Caco-2 (cell line): ENCODE data around the gene CYP1A2. TPM values are rescaled to one million over a fixed set of nuclear protein-coding genes. Genes with fewer than 3 reads are reported as not detected.
A peak's percentile ranks its signal among the peaks of the same experiment; 100 is the strongest.

Source experiments
- BruUV-seq: library from RNA; stranded (reverse); fragments of 400-500 nt; replicated peaks from 2 replicates; lab custom pipeline; 2021; lab: Mats Ljungman, UMichigan
- CTCF ChIA-PET: fragments of 300-600 bp; sonication (Branson Sonifier 250); formaldehyde crosslinking; loops from one replicate; lab custom pipeline; 2022; ENCODE audit warnings: antibody characterized with exemption; lab: Charles Lee
- POLR2A ChIA-PET: fragments of 300-600 bp; sonication (Branson Sonifier 250); formaldehyde crosslinking; loops from one replicate; lab custom pipeline; 2022; ENCODE audit warnings: antibody characterized with exemption; lab: Charles Lee
- DNase-seq, 2 experiments: peaks; one replicate each; pipeline versions ENCODE4 v3.0.0 to v3.0.0-alpha.2; 2020 to 2022
- H3K27me3 ChIP-seq: replicated peaks from 2 replicates; pipeline ENCODE4 v1.6.0; 2011; ENCODE audit warnings: low read length; ENCODE audit not compliant: control insufficient read depth, insufficient read depth
- H3K36me3 ChIP-seq: 2 replicates; pipeline ENCODE4 v1.5.1; 2011; ENCODE audit warnings: low read length; ENCODE audit not compliant: control insufficient read depth, insufficient read depth
- H3K4me1 ChIP-seq: fragments of 250-450 bp; sonication (Bioruptor Pico); 2 replicates; pipeline ENCODE4 v1.5.1; 2020; ENCODE audit warnings: mild to moderate bottlenecking
- H3K4me3 ChIP-seq: 2 replicates; pipeline ENCODE4 v1.5.1; 2011; ENCODE audit warnings: low read depth, mild to moderate bottlenecking, control low read depth, low read length
- H3K9me3 ChIP-seq: fragments of 250-450 bp; sonication (Bioruptor Pico); 2 replicates; pipeline ENCODE4 v1.5.1; 2020; ENCODE audit warnings: mild to moderate bottlenecking, moderate library complexity
- H3K27ac Mint-ChIP-seq: one replicate; pipeline ENCODE4 v1.8.0; 2022; ENCODE audit warnings: mixed read lengths; ENCODE audit not compliant: unreplicated experiment
- H3K27me3 Mint-ChIP-seq: one replicate; pipeline ENCODE4 v1.8.0; 2022; ENCODE audit warnings: mixed read lengths; ENCODE audit not compliant: insufficient read depth, unreplicated experiment
- H3K36me3 Mint-ChIP-seq: one replicate; pipeline ENCODE4 v1.8.0; 2022; ENCODE audit warnings: mild to moderate bottlenecking, mixed read lengths; ENCODE audit not compliant: insufficient read depth, unreplicated experiment
- H3K4me1 Mint-ChIP-seq: one replicate; pipeline ENCODE4 v1.8.0; 2022; ENCODE audit warnings: low read depth, mixed read lengths; ENCODE audit not compliant: unreplicated experiment
- H3K4me3 Mint-ChIP-seq: one replicate; pipeline ENCODE4 v1.8.0; 2022; ENCODE audit warnings: mild to moderate bottlenecking, moderate library complexity, mixed read lengths; ENCODE audit not compliant: unreplicated experiment
- H3K9me3 Mint-ChIP-seq: one replicate; pipeline ENCODE4 v1.8.0; 2022; ENCODE audit warnings: mixed read lengths; ENCODE audit not compliant: unreplicated experiment
- CTCF ChIP-seq, 2 experiments: fragments of 200-600 bp in 1 of 2; IDR thresholded peaks; 1 replicate in 1 of 2; 2 replicates in 1 of 2; pipeline versions ENCODE4 v1.5.1 to v1.8.0; 2011 to 2022; ENCODE audit warnings: antibody characterized with exemption in 1 of 2, control low read depth in 1 of 2, inconsistent platforms in 1 of 2, low read depth in 1 of 2, low read length in 1 of 2, mild to moderate bottlenecking in 1 of 2, moderate library complexity in 1 of 2; ENCODE audit not compliant: insufficient read depth in 1 of 2, severe bottlenecking in 1 of 2, unreplicated experiment in 1 of 2
- intact Hi-C: fragments of 100-400 bp; cut with micrococcal nuclease; formaldehyde crosslinking; loops from one replicate; pipeline ENCODE4 v1.10.0; 2022; ENCODE audit not compliant: unreplicated experiment
- total RNA-seq: library from RNA; stranded (reverse); gene quantifications from 2 replicates; pipeline ENCODE4 v1.2.3, GENCODE V29; 2022

The CYP1A2 gene
- total RNA-seq, 1 experiment from 2014 or later, result not detected

DNA sequence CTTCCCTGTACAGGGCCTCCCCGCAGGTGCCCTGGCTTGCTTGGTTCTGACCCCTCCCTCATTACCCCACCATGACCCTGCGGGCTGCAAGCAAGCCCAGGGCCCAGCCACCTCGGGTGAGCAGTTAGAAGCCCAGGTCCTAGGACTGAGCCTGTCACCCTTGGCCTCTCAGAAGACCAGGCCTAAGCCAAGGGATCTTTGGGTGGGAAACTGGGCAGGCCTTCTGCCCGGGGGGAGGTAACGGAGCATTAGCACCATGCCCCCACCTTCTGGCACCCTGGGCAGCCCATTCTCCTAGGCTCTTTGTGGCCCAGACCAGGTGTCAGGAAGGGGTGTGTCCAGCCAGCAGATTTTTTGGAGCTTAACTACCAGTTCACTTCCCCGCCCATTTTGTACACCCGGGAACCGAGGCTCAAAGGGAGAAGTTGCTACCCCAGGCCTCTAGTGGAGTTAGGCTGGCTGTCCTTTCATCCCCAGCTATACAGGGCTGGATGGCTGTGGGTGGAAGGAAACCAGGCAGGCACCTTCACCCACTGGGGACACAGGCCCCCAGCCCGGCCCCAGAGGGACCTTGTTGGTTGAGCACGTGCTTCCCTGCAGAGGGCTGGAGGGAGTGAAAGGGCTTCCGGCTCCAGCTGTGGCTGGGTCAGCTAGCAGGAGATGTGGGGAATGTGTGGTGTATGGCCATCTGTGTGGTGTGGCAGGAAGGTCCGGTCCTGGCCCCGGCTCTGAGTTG lies 34.6 kb downstream of the CYP1A2 start:
- Histone ChIP-seq H3K9me3 (no peaks in the 10 kb centered on the region), H3K4me1 (peaks cover 28% of the 10 kb centered on the region), H3K27me3 (no peaks in the 10 kb centered on the region), H3K36me3 (no peaks in the 10 kb centered on the region), H3K4me3 (peak overlapping the region; percentile 82)
- BruUV-seq, result no TSS peak
- TF ChIP-seq CTCF (IDR thresholded peaks at IDR 0.05; ENCODE audit: insufficient read depth in 1 of 2, low read depth in 1 of 2, low read length in 1 of 2, severe bottlenecking in 1 of 2, unreplicated experiment in 1 of 2), result no peak
- Mint-ChIP-seq H3K36me3 (peaks cover 5% of the 10 kb centered on the region), H3K27me3 (no peaks in the 10 kb centered on the region), H3K4me1 (peaks cover 23% of the 10 kb centered on the region), H3K4me3 (peak overlapping the region; percentile 90), H3K27ac (peak overlapping the region; percentile 55), H3K9me3 (no peaks in the 10 kb centered on the region)
- no peak for DNase-seq
- POLR2A ChIA-PET, result interaction anchor here (0.6 kb wide), 2 partner anchors 73 to 82 kb away, joined by 3 read pairs; no protein-coding TSS in a partner anchor
- intact Hi-C loops, result loop anchor here (2.0 kb wide), 1 partner anchor 18 kb away; no protein-coding TSS in a partner anchor
- CTCF ChIA-PET, result interaction anchor here (0.6 to 1.5 kb wide), 3 partner anchors 12 to 149 kb away, joined by 3 to 6 read pairs (median 3); no protein-coding TSS in a partner anchor

- peak overlapping the region; percentile 55 for H3K27ac Mint-ChIP-seq
- intact Hi-C loops, result loop anchor here (2.0 kb wide), 1 partner anchor 17 kb away; no protein-coding TSS in a partner anchor
Measured at GRCh38 chr15:74783808-74784175, 35.1 kb downstream of the CYP1A2 start.

More at GRCh38 chr15:74783808-74784175, 35.1 kb downstream of the CYP1A2 start:
- ChIA-PET CTCF (interaction anchor here (0.6 to 1.5 kb wide), 3 partner anchors 12 to 149 kb away, joined by 3 to 6 read pairs (median 3); no protein-coding TSS in a partner anchor), POLR2A (interaction anchor here (0.6 kb wide), 2 partner anchors 82 to 123 kb away, joined by 3 read pairs; no protein-coding TSS in a partner anchor)
- H3K27me3 ChIP-seq, result no peaks in the 10 kb centered on the region
- no TSS peak for BruUV-seq
- TF ChIP-seq CTCF (IDR thresholded peaks at IDR 0.05; ENCODE audit: insufficient read depth in 1 of 2, low read depth in 1 of 2, low read length in 1 of 2, severe bottlenecking in 1 of 2, unreplicated experiment in 1 of 2), result no peak
- Mint-ChIP-seq H3K27me3 (no peaks in the 10 kb centered on the region), H3K36me3 (peaks cover 5% of the 10 kb centered on the region), H3K4me3 (peak overlapping the region; percentile 90), H3K9me3 (no peaks in the 10 kb centered on the region), H3K4me1 (peaks cover 22% of the 10 kb centered on the region)
- H3K9me3 ChIP-seq, result no peaks in the 10 kb centered on the region
- peaks cover 33% of the 10 kb centered on the region for H3K4me1 ChIP-seq
- peak overlapping the region; percentile 82 for H3K4me3 ChIP-seq
- no peak for DNase-seq
- no peaks in the 10 kb centered on the region for H3K36me3 ChIP-seq
